Upper lobe of left lung (tissue), 4 donors: ENCODE results near the gene PLB1.

Experiments
- CTCF ChIP-seq, 6 experiments: fragments of 450-650 bp in 4 of 6; fragments of 200-600 bp in 2 of 6; sonication (generic) in 2 of 6; IDR thresholded peaks; one replicate each; pipeline ENCODE4 v1.5.1; 2016 to 2019; ENCODE audit warnings: antibody characterized with exemption in 6 of 6
- POLR2A ChIP-seq, 4 donors: fragments of 450-650 bp; IDR thresholded peaks; one replicate each; pipeline ENCODE4 v1.5.1; 2016 to 2017; ENCODE audit warnings: antibody characterized with exemption in 4 of 4, mild to moderate bottlenecking in 2 of 4
- POLR2AphosphoS5 ChIP-seq, 2 donors: sonication (generic); formaldehyde crosslinking; IDR thresholded peaks; one replicate each; pipeline ENCODE4 v1.5.1; 2017; ENCODE audit warnings: antibody characterized with exemption in 2 of 2

DNA sequence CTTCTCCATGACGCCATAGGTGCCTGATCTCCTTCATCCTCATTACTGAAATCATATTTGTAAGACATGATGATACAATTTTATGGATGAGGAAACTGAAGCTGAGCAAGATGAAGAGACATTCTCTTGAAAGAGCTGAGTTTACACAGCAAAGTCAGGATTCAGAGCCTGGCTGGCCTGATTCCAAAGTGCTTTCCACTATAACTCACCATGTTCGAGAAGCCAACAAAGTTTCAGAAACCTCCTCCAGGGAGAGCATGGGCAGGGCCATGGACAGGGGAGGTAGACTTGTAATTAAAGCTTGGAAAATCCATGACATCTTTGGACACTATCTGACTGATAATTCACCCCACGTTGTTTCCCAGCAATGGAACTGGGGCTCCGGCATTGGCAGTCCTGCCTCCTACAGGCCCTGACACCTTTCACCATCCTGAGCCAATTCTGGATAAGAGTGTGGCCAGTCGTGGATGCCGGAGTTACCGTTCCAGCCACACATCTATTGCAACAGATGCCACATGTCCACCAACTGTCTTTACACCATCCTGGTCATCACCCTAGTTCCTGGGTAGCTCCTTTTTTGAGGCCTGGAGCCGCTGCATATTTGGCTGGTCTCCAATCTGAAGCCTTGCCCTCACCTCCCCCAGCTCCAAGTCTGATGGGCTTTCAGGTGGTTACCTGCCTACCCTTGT is 170.8 kb downstream of the PLB1 start:
- TF ChIP-seq POLR2AphosphoS5 (IDR thresholded peaks at IDR 0.05), result no peak
- TF ChIP-seq POLR2A (IDR thresholded peaks at IDR 0.05), result no peak
- no peak for TF ChIP-seq CTCF (IDR thresholded peaks at IDR 0.05)
